CD4-positive, alpha-beta T cell treated with Interleukin-10 for 1 hour (primary cell): Measurements from ENCODE around the gene ESYT2.
"Not testable (repeated sequence)": the region's sequence is repeated elsewhere in the genome, so short reads cannot be mapped to it uniquely, and the experiment has no call there.

Experiments used
- DNase-seq: peaks from one replicate; pipeline ENCODE4 v3.0.0-alpha.2; 2020

Gene ESYT2

GRCh38 chr7:158856883-158857668, 27.8 kb upstream of the ESYT2 start:
- DNase-seq: peak; percentile 8

DNA sequence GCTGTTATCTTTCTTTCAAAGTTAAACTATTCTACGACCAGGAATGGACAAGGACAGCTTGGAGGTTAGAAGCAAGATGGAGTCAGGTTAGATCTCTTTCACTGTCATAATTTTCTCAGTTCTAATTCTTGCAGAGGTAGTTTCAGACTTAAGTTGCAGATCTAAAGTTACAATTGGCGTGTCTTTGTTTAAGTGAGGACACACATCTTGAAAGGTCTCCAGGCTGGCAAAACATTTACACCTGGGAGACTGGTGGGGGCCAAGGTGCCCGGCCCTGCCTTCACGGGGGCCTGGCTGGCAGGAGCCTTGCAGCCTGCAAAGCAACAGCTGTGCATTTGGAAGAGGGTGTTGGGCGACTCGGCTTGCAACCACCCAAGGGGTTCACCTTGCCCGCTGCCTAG, 25.4 kb upstream of the ESYT2 start:
- no peak for DNase-seq

- DNase-seq: no peak
These were observed 21.3 kb upstream of the ESYT2 start for GRCh38 chr7:158850545-158851102.

DNA sequence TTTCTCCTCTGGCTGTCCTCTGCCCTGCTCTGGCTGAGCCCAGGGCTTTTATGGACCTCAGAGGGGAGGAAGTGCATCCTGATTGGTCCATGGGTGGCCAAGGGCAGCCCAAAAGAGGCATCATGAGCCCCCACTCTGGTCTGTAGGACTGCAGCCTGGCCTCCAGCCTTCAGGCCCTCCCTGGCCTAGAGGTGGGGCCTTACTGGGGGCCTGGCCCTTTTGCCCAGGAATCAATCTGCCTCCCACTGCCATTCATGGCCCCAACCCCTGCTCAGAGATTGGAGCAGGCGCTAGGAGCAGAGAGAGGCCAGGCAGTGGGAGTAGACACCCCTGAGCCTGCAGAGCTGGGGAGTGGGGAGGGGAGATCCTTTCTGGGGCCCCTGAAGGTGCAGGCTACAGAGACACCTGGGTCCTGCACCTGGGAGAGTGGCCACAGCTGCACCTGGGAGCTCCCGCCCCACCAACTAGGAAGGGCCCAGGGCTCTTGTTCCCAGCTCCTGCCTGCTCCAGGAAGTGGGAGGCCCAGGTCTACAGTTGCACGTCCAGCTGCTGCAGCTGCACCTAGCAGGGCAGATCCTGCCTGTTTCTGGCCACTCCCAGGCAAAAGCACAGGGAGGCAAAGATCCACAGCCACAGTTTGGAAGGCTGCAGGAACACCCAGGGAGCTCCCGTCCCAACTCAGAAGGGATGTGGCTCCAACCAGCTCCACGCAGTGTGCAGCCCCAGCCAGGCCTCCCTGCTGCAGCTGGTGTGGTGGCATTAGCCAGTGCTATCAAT, 20.6 kb upstream of the ESYT2 start:
- no peak for DNase-seq

GRCh38 chr7:158849442-158849767, 20.1 kb upstream of the ESYT2 start:
- no peak for DNase-seq

DNA sequence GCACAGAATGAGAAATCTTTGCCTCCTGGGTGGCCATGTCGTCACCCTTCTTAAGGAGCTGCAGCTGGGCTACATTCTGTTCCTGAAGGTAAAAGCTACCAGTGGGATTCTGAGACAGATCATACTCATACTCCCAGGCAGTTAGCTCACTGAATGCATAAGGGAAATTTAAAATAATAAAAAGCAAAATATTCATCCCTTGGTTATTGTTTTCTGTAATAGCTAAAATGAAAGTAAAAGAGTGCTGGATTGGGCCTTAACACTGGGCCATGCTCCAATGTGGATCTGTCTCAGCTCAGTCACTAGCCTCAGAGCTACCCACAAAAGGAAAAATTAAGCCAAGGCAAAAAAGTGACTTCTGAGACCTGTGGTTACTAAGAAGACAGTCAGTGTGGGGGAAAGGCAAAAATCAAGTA, 18.1 kb upstream of the ESYT2 start:
- peak; percentile 36 for DNase-seq

DNA sequence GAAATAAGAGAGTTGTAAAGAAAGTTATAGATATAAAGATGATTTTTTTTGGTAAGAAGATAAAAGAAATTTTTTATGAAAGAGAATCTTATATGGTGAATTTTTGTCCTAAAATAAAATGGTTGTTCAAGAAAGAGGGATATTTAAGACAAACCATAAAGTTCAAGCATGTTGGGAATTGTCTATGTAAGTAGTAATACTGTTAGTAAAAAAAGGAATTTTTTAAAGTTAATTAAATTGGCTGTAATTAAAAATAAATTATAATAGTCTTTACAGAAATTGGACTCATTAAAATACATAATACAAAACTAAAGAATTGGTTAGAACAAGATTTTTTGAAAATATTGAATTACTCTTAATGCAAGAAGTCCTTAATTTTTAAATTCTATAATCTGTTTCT, 17.0 kb upstream of the ESYT2 start:
- no peak for DNase-seq

DNA sequence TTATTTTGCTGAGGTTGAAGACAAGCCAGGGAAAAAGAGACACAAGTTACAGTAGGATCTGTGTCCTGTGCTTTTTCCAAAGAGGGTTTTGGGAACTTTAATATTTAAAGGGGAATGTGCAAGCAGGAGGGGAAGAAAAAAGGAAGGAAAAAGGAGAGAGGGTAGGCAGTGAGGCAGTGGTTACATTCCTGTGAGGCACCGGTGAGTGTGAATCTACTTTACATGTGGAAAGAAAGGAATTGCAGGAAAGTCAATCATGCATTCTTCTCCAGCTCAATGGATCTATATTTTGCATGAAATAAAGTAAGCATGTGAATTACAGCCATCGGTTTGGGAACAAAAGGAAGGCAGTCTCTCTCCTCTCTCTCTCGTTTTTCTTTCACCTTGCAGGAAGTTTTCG, 14.5 kb upstream of the ESYT2 start:
- no peak for DNase-seq

DNA sequence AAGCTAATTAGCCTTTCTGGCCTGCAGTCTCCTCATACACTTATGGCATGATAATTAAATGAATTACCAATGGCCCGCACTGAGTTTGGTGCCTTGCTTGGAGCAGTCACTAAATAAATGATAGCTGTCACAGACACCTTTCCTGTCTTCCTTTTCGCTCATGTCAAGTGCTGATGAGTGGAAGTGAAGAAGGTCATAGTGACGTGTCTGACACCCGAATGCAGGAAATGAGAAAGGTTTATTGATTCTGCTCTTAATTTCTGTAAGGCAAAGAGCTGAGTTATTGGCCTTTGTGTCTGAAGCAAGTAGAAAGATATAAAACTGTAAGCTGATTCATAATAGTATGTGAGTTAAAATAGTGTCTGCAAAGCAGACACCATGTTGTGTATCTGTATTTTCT, 13.2 kb upstream of the ESYT2 start:
- DNase-seq: no peak

DNA sequence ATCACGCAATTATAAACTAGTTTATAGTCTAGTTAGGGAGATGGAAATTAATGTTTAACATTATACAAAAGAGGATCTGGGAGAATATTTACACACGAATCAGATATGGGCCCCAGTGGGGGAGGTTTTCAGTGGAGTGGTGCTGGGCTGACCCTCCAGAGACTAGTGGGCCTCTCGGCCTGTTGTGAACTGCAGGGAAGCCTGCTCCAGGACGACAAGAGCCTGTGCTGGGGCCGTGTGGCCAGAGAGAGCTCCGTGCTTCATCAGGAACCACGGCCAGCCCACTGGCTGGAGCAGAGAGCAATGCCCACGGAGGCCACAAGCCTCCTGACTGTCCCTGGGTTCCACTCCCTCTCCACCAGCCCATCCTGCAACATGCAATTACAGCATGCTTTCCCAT, 11.3 kb upstream of the ESYT2 start:
- no peak for DNase-seq

GRCh38 chr7:158839177-158839576, 9.9 kb upstream of the ESYT2 start:
- not testable (repeated sequence) for DNase-seq

GRCh38 chr7:158837790-158838637, 8.7 kb upstream of the ESYT2 start:
- DNase-seq: no peak

DNA sequence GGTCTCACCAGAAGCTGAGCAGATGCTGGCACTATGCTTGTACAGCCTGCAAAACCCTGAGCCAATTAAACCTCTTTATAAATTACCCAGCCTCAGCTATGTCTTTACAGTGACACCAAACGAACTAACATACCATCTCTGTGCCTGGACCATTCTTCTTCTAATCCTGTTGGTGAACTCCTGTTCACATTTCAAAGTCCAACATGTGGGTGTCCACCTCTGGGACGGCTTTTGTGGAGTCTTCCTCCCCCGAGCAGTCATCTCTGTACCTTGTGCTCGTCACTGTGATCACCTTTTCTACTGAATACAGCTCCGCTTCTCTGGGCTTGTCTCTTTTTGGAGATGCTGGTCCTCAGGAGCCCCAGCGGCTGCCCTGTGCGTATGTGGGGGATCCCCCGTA, 7.4 kb upstream of the ESYT2 start:
- no peak for DNase-seq

DNA sequence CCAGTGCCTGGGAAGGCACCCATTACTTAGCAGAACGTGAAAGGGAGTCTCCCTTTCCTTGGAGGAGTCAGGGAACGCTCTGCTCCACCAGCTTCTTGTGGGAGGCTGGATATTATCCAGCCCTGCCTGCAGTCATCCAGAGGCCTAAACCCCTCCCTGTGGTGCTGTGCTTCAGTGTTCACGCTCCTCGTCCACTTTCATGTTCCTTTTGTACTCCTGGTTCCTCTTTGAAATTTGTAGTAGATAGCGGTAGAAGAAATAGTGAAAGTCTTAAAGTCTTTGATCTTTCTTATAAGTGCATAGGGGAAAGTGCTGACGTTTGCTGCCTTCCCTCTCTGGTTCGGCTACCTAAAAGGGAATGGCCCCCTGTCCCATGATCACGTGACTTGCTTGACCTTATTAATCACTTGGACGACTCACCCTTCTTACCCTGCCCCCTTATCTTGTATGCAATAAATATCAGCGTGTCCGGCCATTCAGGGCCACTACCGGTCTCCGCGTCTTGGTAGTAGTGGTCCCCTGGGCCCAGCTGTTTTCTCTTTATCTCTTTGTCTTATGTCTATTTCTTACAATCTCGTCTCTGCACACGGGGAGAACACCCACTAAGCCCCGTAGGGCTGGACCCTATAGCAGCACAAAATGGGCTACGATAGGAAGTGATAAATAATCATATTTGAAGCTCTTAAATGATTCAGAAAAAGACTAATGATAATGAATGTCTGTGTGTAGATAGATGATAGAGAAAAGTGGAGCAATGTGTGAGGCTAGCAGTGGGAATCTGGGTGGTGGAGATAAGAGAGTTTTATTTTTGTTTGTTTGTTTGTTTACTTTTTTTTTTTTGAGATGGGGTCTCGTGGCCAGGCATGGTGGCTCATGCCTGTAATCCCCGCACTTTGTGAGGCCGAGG, 5.8 kb upstream of the ESYT2 start:
- no peak for DNase-seq

DNA sequence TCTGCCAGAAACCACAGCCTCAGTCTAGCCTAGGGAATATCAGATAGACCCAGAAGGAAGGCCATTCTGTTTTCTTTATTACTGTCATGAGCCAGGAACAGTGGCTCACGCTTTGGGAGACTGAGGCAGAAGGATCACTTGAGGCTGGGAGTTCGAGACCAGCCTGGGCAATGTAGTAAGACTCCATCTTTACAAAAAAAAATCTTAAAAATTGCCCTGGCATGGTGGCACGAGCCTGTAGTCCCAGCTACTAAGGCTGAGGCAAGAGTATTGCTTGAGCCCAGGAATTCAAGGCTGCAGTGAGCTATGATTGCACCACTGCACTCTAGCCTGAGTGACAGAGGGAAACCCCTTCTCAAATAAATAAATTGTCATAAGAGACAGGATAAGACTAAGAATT, 3.7 kb upstream of the ESYT2 start:
- no peak for DNase-seq

- no peak for DNase-seq
These were observed 2.4 kb upstream of the ESYT2 start for GRCh38 chr7:158831738-158832091.

DNA sequence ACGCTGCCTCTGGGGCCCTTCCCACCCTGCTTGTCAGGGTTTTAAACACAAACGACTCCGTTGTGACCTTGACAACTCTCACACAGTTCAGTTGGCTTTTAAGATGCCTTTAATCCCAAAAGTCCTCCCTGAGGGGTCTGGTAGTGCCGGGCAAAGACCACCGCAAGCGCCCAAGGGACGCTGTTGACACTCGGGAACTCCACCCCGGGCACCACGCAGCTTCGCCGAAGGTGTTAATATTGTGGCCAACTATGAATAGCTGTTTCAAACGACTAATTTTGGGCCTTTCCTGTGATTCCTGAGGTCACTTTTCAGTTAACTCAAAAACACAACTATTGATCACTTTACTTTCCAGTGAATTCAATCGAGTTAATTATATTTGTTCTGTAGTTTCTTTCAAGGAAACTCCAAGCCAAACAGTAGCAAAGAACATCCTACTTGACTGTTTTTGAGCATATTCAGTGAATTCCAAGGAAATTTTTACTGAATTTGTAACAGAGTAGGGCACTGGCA, 958 bp upstream of the ESYT2 start:
- no peak for DNase-seq

- peak; percentile 73 for DNase-seq
These were observed 328 bp downstream of the ESYT2 start for GRCh38 chr7:158829021-158829341.

GRCh38 chr7:158828133-158829020, 932 bp downstream of the ESYT2 start:
- no peak for DNase-seq

DNA sequence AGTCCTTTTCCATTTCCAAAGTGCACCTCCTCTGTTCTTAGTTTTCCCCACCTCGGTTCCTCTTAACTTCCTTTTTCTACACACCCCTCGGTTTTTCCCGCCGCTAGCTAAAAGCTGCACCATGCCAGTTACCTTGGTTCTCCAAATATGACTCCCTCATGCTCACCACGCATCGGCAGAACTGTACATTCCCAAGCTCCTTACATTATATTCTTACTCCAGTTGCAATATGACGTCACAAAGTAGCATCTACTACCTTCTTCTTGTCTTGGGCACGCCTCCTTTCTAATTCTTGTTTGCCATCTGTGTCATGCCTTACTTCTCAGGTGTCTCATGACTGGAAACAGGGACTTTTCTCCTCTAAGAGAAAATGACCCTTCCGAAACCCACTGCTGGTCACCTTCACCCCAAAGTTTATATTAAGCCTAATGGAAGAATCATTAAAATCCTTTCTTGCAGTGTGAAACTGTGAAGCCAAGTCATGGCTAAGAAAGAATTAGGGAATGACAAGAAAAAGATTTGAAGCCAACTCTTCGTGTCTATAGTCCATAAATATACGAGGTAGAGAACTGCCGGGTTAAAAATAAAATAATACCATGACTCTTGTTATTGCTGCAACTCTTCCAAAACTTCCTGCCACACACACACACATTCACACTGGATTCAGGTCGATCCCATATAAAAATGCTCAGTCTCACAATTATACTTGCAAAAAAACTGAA, 1.7 kb downstream of the ESYT2 start:
- peak; percentile 67 for DNase-seq
